GM12878 (cell line): ENCODE results near the gene TMEM161B. TPM values are rescaled to one million over a fixed set of nuclear protein-coding genes. Genes with fewer than 3 reads are reported as not detected.

Experiments
- ATAC-seq: fragments of 200-7000 bp; cut with Tn5 transposase; 3 replicates; pipeline ENCODE4 v1.9.1; 2020; ENCODE audit warnings: mild to moderate bottlenecking, moderate library complexity
- BruUV-seq: library from RNA; stranded (reverse); fragments of 400-500 nt; replicated peaks from 2 replicates; lab custom pipeline; 2021; lab: Mats Ljungman, UMichigan
- CTCF ChIA-PET: fragments of 300-600 bp; sonication (Branson Sonifier 250); formaldehyde crosslinking; extraction: SDS; loops from one replicate; lab custom pipeline; 2021; ENCODE audit warnings: inconsistent platforms; lab: Yijun Ruan, JAX
- POLR2A ChIA-PET: fragments of 350-600 bp; formaldehyde crosslinking; extraction: SDS; loops from one replicate; lab custom pipeline; 2021; ENCODE audit warnings: inconsistent platforms; lab: Charles Lee
- RAD21 ChIA-PET: fragments of 300-600 bp; sonication (Branson Sonifier 250); formaldehyde crosslinking; loops from one replicate; lab custom pipeline; 2023; ENCODE audit warnings: antibody characterized with exemption; ENCODE audit not compliant: unreplicated experiment; lab: Charles Lee
- SMC1A ChIA-PET: fragments of 300-600 bp; sonication (Branson Sonifier 250); formaldehyde crosslinking; loops from one replicate; lab custom pipeline; 2023; ENCODE audit not compliant: unreplicated experiment, uncharacterized antibody; lab: Charles Lee
- DNase-seq: peaks from one replicate; pipeline ENCODE4 v3.0.0-alpha.2; 2011; ENCODE audit warnings: low read depth, low spot score
- FAIRE-seq: peaks from 3 replicates; lab custom pipeline; 2011; peaks lifted over from hg19 to GRCh38; lab: Jason Lieb, UNC
- H2AFZ ChIP-seq: 2 replicates; pipeline ENCODE4 v1.6.0; 2011; ENCODE audit warnings: low read depth, low read length, control low read depth; ENCODE audit not compliant: control insufficient read depth
- H3K27ac ChIP-seq: 2 replicates; pipeline ENCODE4 v1.5.1; 2011; ENCODE audit warnings: control low read depth; ENCODE audit not compliant: control insufficient read depth, insufficient read depth
- H3K27me3 ChIP-seq, 2 experiments: replicated peaks in 1 of 2; 2 replicates each; pipeline versions ENCODE4 v1.6.0 to v1.6.1; 2011; ENCODE audit warnings: low read length in 1 of 2; ENCODE audit not compliant: control insufficient read depth in 2 of 2, insufficient read depth in 2 of 2
- H3K36me3 ChIP-seq, 2 experiments: 2 replicates each; pipeline ENCODE4 v1.5.1; 2011; ENCODE audit warnings: low read length in 1 of 2; ENCODE audit not compliant: control insufficient read depth in 2 of 2, insufficient read depth in 2 of 2
- H3K4me1 ChIP-seq: 2 replicates; pipeline ENCODE4 v1.6.1; 2011; ENCODE audit warnings: mild to moderate bottlenecking, low read length, moderate library complexity, mixed read lengths; ENCODE audit not compliant: control insufficient read depth, insufficient read depth
- H3K4me2 ChIP-seq: 2 replicates; pipeline ENCODE4 v1.6.0; 2011; ENCODE audit warnings: control low read depth; ENCODE audit not compliant: control insufficient read depth, insufficient read depth
- H3K4me3 ChIP-seq: fragments of 200-600 bp; sonication (generic); 2 replicates; pipeline ENCODE4 v1.5.1; 2016
- H3K79me2 ChIP-seq: 2 replicates; pipeline ENCODE4 v1.6.0; 2011; ENCODE audit warnings: low read length; ENCODE audit not compliant: control insufficient read depth, insufficient read depth
- H3K9ac ChIP-seq: 2 replicates; pipeline ENCODE4 v1.8.0; 2011; ENCODE audit warnings: low read length, control low read depth, mixed read lengths; ENCODE audit not compliant: control insufficient read depth, insufficient read depth
- H3K9me3 ChIP-seq: replicated peaks from 3 replicates; pipeline ENCODE4 v1.5.1; 2011; ENCODE audit warnings: mild to moderate bottlenecking, low read length; ENCODE audit not compliant: control insufficient read depth, insufficient read depth
- H4K20me1 ChIP-seq: 2 replicates; pipeline ENCODE4 v1.6.0; 2011; ENCODE audit not compliant: control insufficient read depth, insufficient read depth
- ESRRA ChIP-seq: IDR thresholded peaks from 2 replicates; pipeline ENCODE4 v1.6.1; 2012; ENCODE audit warnings: mild to moderate bottlenecking, low read length, improper control_type of control experiment
- HDAC6 ChIP-seq: fragments of 200-600 bp; sonication (generic); IDR thresholded peaks from one replicate; pipeline ENCODE4 v1.8.0; 2017; ENCODE audit warnings: antibody characterized with exemption; ENCODE audit not compliant: unreplicated experiment
- RAD21 ChIP-seq: IDR thresholded peaks from 2 replicates; pipeline ENCODE4 v1.6.1; 2011; ENCODE audit warnings: mild to moderate bottlenecking, low read depth, low read length, moderate library complexity; ENCODE audit not compliant: insufficient read depth
- ZNF274 ChIP-seq: IDR thresholded peaks from one replicate; pipeline ENCODE4 v1.8.0; 2011; ENCODE audit not compliant: insufficient read length, insufficient read depth
- WGBS: methylation state at CpG from one replicate; pipeline ENCODE4 v1.1.6; 2016; ENCODE audit warnings: low lambda C conversion rate; ENCODE audit not compliant: insufficient replicate concordance, insufficient coverage; ENCODE audit errors: missing lambda C conversion rate; 5-methylcytosine and 5-hydroxymethylcytosine counted together
- in situ Hi-C: fragments of 300-500 bp; cut with MboI; formaldehyde crosslinking; loops from 9 replicates; pipeline ENCODE4 v1.14.3; 2018; ENCODE audit warnings: mixed read lengths
- intact Hi-C: fragments of 100-400 bp; cut with micrococcal nuclease; formaldehyde crosslinking; loops from one replicate; pipeline ENCODE4 v1.14.2; 2022; ENCODE audit not compliant: unreplicated experiment
- polyA plus RNA-seq, 11 experiments: library from polyadenylated mRNA; depleted of rRNA in 4 of 11; unstranded in 6 of 11; stranded (reverse) in 5 of 11; fragments of >200 nt; fragmentation: Nextera tagmentation in 4 of 11; fragmentation: Illumina TruSeq in 1 of 11; extraction: Ambion mirVana in 4 of 11; extraction: Trizol in 1 of 11; gene quantifications; 1 replicate in 1 of 11; 2 replicates in 10 of 11; pipeline versions ENCODE4 v1.2.1 to v1.2.3, GENCODE V29; 2011 to 2016; ENCODE audit warnings: inconsistent platforms in 2 of 11, missing spikeins in 2 of 11, low read depth in 1 of 11
- total RNA-seq, 4 experiments: library from RNA; depleted of rRNA in 3 of 4; stranded (reverse); fragments of >200 nt in 3 of 4; fragmentation: Illumina TruSeq in 1 of 4; extraction: Trizol in 1 of 4; gene quantifications; 2 replicates each; pipeline versions ENCODE4 v1.2.1 to v1.2.3, GENCODE V29; 2013 to 2021
- TF ChIP-seq, protein P1 (sequence below): IDR thresholded peaks from 2 replicates; pipeline ENCODE4 v1.6.1; 2012; ENCODE audit warnings: low read length, inconsistent platforms

The TMEM161B gene
- total and polyA plus RNA-seq, 10 of the 15 experiments (the other 5 are each of a cell fraction or from before 2014, with no cell fraction given) = 13.8 to 38.9 (median 25.0) TPM

GRCh38 chr5:88235346-88235745, 33.3 kb downstream of the TMEM161B start:
- intact Hi-C loops (no loop called here), in situ Hi-C loops (no loop called here)
- Histone ChIP-seq H3K79me2 (no peaks in the 10 kb centered on the region), H3K36me3 (peaks cover 2 to 5% of the 10 kb centered on the region in 2 experiments; a peak in 2 of 4 replicates), H2AFZ (no peak overlapping the region), H3K9me3 (no peaks in the 10 kb centered on the region), H3K4me1 (no peaks in the 10 kb centered on the region), H3K9ac (no peak overlapping the region), H3K4me2 (no peak overlapping the region), H3K4me3 (no peak overlapping the region), H4K20me1 (no peaks in the 10 kb centered on the region), H3K27me3 (no peaks in the 10 kb centered on the region), H3K27ac (no peak overlapping the region)
- DNase-seq = no peak
- 93% methylated on average over 1 of the region's 1 CpG for WGBS
- no peak for TF ChIP-seq ZNF274
- RAD21 ChIA-PET = no interaction called here
- CTCF ChIA-PET = interaction anchor here (1.4 kb wide), 1 partner anchor 19 kb away, joined by 3 read pairs; no protein-coding TSS in a partner anchor
- no peak for FAIRE-seq
- no peak for ATAC-seq
- no TSS peak for BruUV-seq
- SMC1A ChIA-PET = interaction anchor here (0.7 to 1.8 kb wide), 3 partner anchors 9 to 453 kb away, joined by 3 to 4 read pairs (median 3); no protein-coding TSS in a partner anchor
- POLR2A ChIA-PET = no interaction called here

DNA sequence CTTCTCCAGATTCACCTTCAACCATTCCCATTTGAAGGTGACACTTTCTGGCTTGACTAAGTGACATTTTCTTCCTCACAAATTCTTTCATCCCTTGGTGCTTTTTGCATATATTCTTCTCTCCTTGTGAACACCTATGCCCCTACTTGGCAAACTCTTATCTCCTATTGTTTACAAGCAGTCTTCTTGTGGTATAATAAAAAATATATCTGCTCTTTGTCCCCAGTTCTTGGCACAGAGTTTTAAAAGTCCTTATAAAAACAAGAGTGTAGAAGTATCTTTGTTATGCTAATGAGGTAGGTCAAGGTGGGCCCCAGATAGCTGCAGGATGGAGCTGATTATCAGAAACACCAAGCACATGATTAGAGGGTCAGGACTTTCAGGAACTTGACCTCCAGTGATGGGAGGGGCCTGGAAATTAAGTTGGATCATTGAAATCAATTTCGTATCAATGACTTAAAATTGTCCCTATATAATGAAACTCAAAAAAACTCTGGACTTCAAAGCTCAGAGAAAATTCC, 38.0 kb downstream of the TMEM161B start:
- H3K4me3 ChIP-seq = no peak overlapping the region
- H3K4me1 ChIP-seq = no peaks in the 10 kb centered on the region
- ATAC-seq = no peak
- no peaks in the 10 kb centered on the region for H3K79me2 ChIP-seq
- POLR2A ChIA-PET = no interaction called here
- H4K20me1 ChIP-seq = no peaks in the 10 kb centered on the region
- no peaks in the 10 kb centered on the region; a peak in 2 of 4 replicates for H3K36me3 ChIP-seq
- no TSS peak for BruUV-seq
- no peak for FAIRE-seq
- H3K27me3 ChIP-seq = no peaks in the 10 kb centered on the region
- in situ Hi-C loops = no loop called here
- H3K4me2 ChIP-seq = no peak overlapping the region
- H3K27ac ChIP-seq = no peak overlapping the region
- intact Hi-C loops = no loop called here
- no peak overlapping the region for H3K9ac ChIP-seq
- CTCF ChIA-PET = interaction anchor here (2.0 kb wide), 1 partner anchor 16 kb away, joined by 5 read pairs; no protein-coding TSS in a partner anchor
- TF ChIP-seq, protein P1, sequence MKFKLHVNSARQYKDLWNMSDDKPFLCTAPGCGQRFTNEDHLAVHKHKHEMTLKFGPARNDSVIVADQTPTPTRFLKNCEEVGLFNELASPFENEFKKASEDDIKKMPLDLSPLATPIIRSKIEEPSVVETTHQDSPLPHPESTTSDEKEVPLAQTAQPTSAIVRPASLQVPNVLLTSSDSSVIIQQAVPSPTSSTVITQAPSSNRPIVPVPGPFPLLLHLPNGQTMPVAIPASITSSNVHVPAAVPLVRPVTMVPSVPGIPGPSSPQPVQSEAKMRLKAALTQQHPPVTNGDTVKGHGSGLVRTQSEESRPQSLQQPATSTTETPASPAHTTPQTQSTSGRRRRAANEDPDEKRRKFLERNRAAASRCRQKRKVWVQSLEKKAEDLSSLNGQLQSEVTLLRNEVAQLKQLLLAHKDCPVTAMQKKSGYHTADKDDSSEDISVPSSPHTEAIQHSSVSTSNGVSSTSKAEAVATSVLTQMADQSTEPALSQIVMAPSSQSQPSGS = no peak
- TF ChIP-seq ESRRA (no peak), RAD21 (no peak), HDAC6 (no peak)
- TF ChIP-seq, all 136 proteins: peak for 0
- WGBS = 100% methylated on average over 1 of the region's 1 CpG
- no peaks in the 10 kb centered on the region for H3K9me3 ChIP-seq
- no peak for DNase-seq
- RAD21 ChIA-PET = no interaction called here
- SMC1A ChIA-PET = no interaction called here
- H2AFZ ChIP-seq = no peak overlapping the region
